Ascending aorta (tissue), 2 donors: ENCODE results near the gene WDR64. TPM values are rescaled to one million over a fixed set of nuclear protein-coding genes. Genes with fewer than 3 reads are reported as not detected.
A peak's percentile ranks its signal among the peaks of the same experiment; 100 is the strongest.

Source experiments
- DNase-seq, 2 donors: peaks; one replicate each; pipeline ENCODE4 v3.0.0-alpha.2; 2019; ENCODE audit warnings: low spot score in 2 of 2
- H3K27ac ChIP-seq, 2 donors: fragments of 200-600 bp; sonication (generic); one replicate each; pipeline ENCODE4 v1.5.1; 2016 to 2017; ENCODE audit warnings: mild to moderate bottlenecking in 1 of 2
- H3K27me3 ChIP-seq: fragments of 200-600 bp; sonication (generic); one replicate; pipeline ENCODE4 v1.5.1; 2017
- H3K36me3 ChIP-seq, 2 donors: fragments of 200-600 bp; sonication (generic); one replicate each; pipeline ENCODE4 v1.5.1; 2016
- H3K4me1 ChIP-seq, 2 donors: fragments of 200-600 bp; sonication (generic); one replicate each; pipeline ENCODE4 v1.5.1; 2016 to 2017; ENCODE audit warnings: mild to moderate bottlenecking in 1 of 2
- H3K4me3 ChIP-seq, 2 donors: fragments of 200-600 bp; sonication (generic); one replicate each; pipeline ENCODE4 v1.5.1; 2016 to 2017; ENCODE audit warnings: mild to moderate bottlenecking in 1 of 2
- H3K9me3 ChIP-seq, 2 donors: fragments of 200-600 bp; sonication (generic); one replicate each; pipeline ENCODE4 v1.5.1; 2016
- intact Hi-C: fragments of 100-400 bp; cut with DNase I; formaldehyde crosslinking; loops from one replicate; pipeline ENCODE4 v1.15.1; 2023
- total RNA-seq: library from RNA; depleted of rRNA; stranded (reverse); fragments of >200 nt; gene quantifications from one replicate; pipeline ENCODE4 v1.1.0, GENCODE V29; 2016
- TF ChIP-seq, protein P1 (sequence below), 3 experiments: fragments of 200-600 bp in 2 of 3; fragments of 450-650 bp in 1 of 3; sonication (generic) in 2 of 3; IDR thresholded peaks; one replicate each; pipeline ENCODE4 v1.5.1; 2016 to 2019; ENCODE audit warnings: antibody characterized with exemption in 3 of 3, mild to moderate bottlenecking in 1 of 3, moderate library complexity in 1 of 3

WDR64 gene
- total RNA-seq, 1 donor from 2014 or later, result not detected

DNA sequence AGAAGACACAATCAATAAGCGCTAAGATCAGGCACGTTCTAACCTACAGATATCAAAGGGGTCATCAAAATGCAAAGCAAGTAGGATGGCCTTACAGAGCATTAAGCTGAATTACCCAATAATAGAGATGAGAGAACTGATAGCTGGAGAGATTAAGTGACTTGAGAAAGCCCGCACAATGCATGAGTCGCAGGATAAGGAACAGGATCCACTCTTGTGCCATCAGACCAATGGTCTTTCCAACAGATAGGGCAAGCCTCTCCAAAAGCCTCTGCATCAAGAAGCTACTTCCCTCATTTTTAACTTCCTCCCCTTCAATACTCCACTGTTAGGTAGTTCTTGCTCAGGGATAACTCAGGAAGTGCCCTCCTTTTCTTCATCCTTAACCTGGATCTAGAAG lies 14.5 kb upstream of the WDR64 start:
- Histone ChIP-seq H3K9me3 (no peaks in the 10 kb centered on the region), H3K4me1 (peaks cover 0 to 9% of the 10 kb centered on the region in 2 donors), H3K36me3 (peaks cover 0 to 7% of the 10 kb centered on the region in 2 donors), H3K27ac (no peak overlapping the region), H3K27me3 (no peaks in the 10 kb centered on the region), H3K4me3 (no peak overlapping the region)
- intact Hi-C loops, result no loop called here
- DNase-seq, result no peak
- TF ChIP-seq, protein P1, sequence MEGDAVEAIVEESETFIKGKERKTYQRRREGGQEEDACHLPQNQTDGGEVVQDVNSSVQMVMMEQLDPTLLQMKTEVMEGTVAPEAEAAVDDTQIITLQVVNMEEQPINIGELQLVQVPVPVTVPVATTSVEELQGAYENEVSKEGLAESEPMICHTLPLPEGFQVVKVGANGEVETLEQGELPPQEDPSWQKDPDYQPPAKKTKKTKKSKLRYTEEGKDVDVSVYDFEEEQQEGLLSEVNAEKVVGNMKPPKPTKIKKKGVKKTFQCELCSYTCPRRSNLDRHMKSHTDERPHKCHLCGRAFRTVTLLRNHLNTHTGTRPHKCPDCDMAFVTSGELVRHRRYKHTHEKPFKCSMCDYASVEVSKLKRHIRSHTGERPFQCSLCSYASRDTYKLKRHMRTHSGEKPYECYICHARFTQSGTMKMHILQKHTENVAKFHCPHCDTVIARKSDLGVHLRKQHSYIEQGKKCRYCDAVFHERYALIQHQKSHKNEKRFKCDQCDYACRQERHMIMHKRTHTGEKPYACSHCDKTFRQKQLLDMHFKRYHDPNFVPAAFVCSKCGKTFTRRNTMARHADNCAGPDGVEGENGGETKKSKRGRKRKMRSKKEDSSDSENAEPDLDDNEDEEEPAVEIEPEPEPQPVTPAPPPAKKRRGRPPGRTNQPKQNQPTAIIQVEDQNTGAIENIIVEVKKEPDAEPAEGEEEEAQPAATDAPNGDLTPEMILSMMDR (IDR thresholded peaks at IDR 0.05), result no peak

GRCh38 chr1:241638099-241638682 lies 13.9 kb upstream of the WDR64 start:
- Histone ChIP-seq H3K4me3 (peak overlapping the region in 1 of 2 donors; percentile 88), H3K4me1 (peaks cover 0 to 9% of the 10 kb centered on the region in 2 donors), H3K27ac (no peak overlapping the region), H3K27me3 (no peaks in the 10 kb centered on the region), H3K9me3 (no peaks in the 10 kb centered on the region), H3K36me3 (peaks cover 0 to 7% of the 10 kb centered on the region in 2 donors)
- intact Hi-C loops, result no loop called here
- no peak for DNase-seq
- TF ChIP-seq, protein P1 (IDR thresholded peaks at IDR 0.05), result no peak

DNA sequence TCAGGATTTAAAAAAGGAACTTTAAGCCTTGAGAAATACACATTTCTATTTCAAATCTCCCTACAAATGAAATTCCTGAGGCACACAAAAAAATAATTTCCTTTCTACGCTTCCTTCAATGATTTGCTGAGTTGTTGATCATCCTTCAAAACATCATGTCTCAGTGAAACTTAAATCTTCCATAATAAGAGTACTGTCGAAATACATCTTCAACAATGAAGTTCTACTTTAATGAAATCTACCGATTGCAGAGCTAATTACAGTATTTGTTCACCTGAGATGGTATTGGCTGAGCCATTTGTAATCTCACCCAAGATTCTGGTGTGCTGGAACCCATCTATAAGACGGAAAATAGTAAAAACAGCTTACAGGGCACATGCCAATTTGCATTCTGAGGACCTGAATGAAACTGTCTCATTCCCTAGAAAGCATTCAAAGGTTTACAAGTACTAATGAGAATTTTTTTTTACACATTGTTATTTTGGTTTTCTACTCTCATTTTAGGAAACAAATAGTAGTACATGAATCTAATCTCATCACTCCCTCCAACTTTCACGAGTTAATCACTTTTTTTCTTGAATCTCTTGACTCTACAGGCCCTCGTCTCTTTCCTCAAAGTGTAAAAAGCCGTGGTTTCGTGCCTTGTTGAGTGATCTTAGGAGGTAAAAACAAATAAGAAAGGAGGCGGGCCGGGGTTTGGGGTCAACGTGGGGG lies 13.0 kb upstream of the WDR64 start:
- Histone ChIP-seq H3K27ac (peak overlapping the region in 1 of 2 donors; percentile 80), H3K9me3 (no peaks in the 10 kb centered on the region), H3K4me1 (peaks cover 0 to 9% of the 10 kb centered on the region in 2 donors), H3K27me3 (no peaks in the 10 kb centered on the region), H3K4me3 (peak overlapping the region; percentile 88 to 91), H3K36me3 (peaks cover 0 to 7% of the 10 kb centered on the region in 2 donors)
- intact Hi-C loops, result no loop called here
- TF ChIP-seq, protein P1 (IDR thresholded peaks at IDR 0.05), result no peak
- DNase-seq, result no peak

DNA sequence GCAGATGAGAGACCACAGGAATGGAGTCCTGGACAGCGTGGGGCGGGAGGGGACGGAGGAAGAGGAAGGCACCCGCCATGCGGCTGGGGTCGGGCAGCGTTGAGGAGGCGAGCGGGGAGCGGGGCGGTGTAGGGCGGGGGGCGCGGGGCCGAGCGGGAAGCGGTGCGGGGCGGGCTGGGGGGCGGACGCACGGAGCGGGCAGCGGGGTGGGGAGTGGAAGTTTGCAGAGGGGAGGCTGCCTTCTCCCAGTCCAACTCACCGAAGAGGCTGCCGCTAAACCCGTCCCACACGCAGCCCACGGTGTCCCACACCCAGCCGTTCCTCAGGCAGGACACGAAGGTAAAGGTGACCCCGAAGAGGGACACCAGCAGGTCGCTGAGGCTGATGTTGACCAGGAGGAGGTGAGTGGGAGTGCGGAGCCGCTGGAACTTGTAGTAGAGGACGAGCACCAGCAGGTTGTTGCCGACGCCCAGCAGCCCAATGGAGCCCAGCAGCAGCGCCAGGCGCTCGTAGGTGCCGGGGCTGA lies 12.4 kb upstream of the WDR64 start:
- peaks cover 0 to 9% of the 10 kb centered on the region in 2 donors for H3K4me1 ChIP-seq
- H3K4me3 ChIP-seq, result peak overlapping the region; percentile 88 to 91
- intact Hi-C loops, result loop anchor here (1.0 to 5.0 kb wide), 3 partner anchors 108 to 208 kb away; partner anchors contain the start of genes EXO1 and FH
- TF ChIP-seq, protein P1 (IDR thresholded peaks at IDR 0.05), result peak in 1 of 3 experiments; percentile 6
- H3K27me3 ChIP-seq, result no peaks in the 10 kb centered on the region
- H3K9me3 ChIP-seq, result no peaks in the 10 kb centered on the region
- H3K27ac ChIP-seq, result peak overlapping the region; percentile 77 to 80
- peaks cover 0 to 7% of the 10 kb centered on the region in 2 donors for H3K36me3 ChIP-seq
- peak in 1 of 2 donors; percentile 70 for DNase-seq

- no peaks in the 10 kb centered on the region for H3K9me3 ChIP-seq
- peak within 1 kb of the TSS; percentile 77 to 80 for H3K27ac ChIP-seq
- peak within 1 kb of the TSS; percentile 88 to 91 for H3K4me3 ChIP-seq
- H3K27me3 ChIP-seq, result no peaks in the 10 kb centered on the region
- H3K4me1 ChIP-seq, result peaks cover 0 to 9% of the 10 kb centered on the region in 2 donors
- TF ChIP-seq, protein P1 (IDR thresholded peaks at IDR 0.05), result peak in 1 of 3 experiments; percentile 1
- DNase-seq, result peak; percentile 50 to 95
- intact Hi-C loops, result loop anchor here (1.0 to 5.0 kb wide), 3 partner anchors 107 to 207 kb away; partner anchors contain the start of genes EXO1 and FH
- peaks cover 0 to 2% of the 10 kb centered on the region in 2 donors for H3K36me3 ChIP-seq
These were observed 11.8 kb upstream of the WDR64 start, which contains the start of the genes CHML and OPN3 for GRCh38 chr1:241640149-241640866. Gene CHML (minus strand): TSS chr1:241640369. CDS start chr1:241635766, 4,603 bp downstream. Gene OPN3 (minus strand): TSS chr1:241640369. CDS start chr1:241640254, 115 bp downstream.
